Measurements from ENCODE around the gene DOCK4.

DOCK4 gene

DNA sequence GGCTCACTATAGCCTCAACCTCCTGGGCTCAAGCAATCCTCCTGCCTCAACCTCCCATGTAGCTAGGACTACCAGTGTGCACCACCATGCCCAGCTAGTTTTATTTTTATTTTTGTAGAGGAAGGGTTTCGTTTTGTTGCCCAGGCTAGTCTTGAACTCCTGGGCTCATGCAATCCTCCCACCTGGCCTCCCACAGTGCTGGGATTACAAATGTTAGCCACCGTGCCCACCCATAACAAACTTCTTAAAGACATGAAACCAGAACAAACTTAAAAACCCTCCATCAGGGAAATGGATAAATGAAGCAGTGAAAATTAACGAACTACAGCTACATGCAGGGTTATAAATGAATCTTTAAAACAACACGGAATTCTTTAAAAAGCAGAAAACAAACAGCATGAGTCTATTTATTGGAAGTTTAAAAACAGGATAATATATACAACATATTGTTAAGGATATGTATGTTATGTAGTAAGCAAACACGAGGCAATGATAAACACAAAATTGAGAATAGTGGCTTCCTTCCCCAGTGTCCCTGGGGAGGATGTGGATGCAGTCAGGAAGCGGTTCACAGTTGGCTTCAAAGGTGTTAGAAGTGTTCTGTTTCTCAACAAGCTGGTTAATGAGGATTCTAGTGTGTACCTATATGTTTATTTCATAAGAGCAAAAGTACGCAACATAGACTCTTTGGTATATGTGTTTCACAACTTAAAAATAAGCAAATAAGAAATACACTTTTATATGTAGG, 515.7 kb downstream of the DOCK4 start:
- Histone ChIP-seq H3K4me1 (ENCODE audit: control insufficient read depth in 1 of 2, insufficient read depth in 2 of 2, low read length in 2 of 2) (no peaks in the 10 kb centered on the region), H3K27me3 (ENCODE audit: low read depth, low read length) (no peaks in the 10 kb centered on the region), H3K27ac (ENCODE audit: low read length) (no peak overlapping the region), H3K36me3 (ENCODE audit: control insufficient read depth in 1 of 2, insufficient read depth in 2 of 2, low read length in 2 of 2) (no peaks in the 10 kb centered on the region), H3K4me3 (ENCODE audit: low read depth in 1 of 2, low read length in 2 of 2) (no peak overlapping the region), H3K9me3 (ENCODE audit: control insufficient read depth in 1 of 2, low read length in 2 of 2) (no peaks in the 10 kb centered on the region)

- Histone ChIP-seq H3K27me3 (ENCODE audit: low read depth, low read length) (no peaks in the 10 kb centered on the region), H3K4me3 (ENCODE audit: low read depth in 1 of 2, low read length in 2 of 2) (no peak overlapping the region), H3K27ac (ENCODE audit: low read length) (no peak overlapping the region), H3K4me1 (ENCODE audit: control insufficient read depth in 1 of 2, insufficient read depth in 2 of 2, low read length in 2 of 2) (no peaks in the 10 kb centered on the region), H3K36me3 (ENCODE audit: control insufficient read depth in 1 of 2, insufficient read depth in 2 of 2, low read length in 2 of 2) (no peaks in the 10 kb centered on the region), H3K9me3 (ENCODE audit: control insufficient read depth in 1 of 2, low read length in 2 of 2) (no peaks in the 10 kb centered on the region)
Measured at GRCh38 chr7:111685349-111685748, 520.9 kb downstream of the DOCK4 start.

DNA sequence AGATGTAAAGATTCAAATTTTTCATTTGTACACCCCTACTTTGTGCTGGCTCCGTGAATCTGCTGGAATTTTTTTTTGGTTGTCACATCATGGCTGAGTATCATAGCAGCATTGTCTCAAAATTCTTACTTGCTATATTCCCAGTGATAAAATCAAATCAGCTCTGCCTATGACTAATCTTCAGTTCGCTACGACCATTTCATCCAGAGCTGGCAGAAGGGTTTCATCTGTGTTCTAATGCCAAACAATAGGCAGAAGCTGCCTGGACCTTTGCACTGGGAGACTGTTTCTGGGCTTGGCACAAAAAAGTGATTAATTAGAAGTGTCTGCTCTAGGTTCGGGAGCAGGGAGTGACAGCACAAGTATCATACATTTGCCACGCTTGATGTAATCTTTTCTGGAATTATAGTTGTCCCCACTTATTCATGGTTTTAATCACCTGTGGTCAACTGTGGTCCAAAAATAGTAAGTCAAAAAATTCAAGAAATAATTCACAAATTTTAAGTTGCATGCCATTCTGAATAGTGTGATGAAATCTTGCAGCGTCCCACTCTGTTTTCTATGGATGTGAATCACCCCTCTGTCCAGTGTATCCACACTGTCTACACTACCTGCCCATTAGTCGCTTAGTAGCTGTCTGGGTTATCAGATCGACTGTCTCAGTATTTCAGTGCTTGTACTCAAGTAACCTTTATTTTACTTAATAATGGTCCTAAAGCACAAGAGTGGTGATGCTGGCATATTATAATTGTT, 523.4 kb downstream of the DOCK4 start:
- Histone ChIP-seq H3K4me1 (ENCODE audit: control insufficient read depth in 1 of 2, insufficient read depth in 2 of 2, low read length in 2 of 2) (no peaks in the 10 kb centered on the region), H3K9me3 (ENCODE audit: control insufficient read depth in 1 of 2, low read length in 2 of 2) (no peaks in the 10 kb centered on the region)

DNA sequence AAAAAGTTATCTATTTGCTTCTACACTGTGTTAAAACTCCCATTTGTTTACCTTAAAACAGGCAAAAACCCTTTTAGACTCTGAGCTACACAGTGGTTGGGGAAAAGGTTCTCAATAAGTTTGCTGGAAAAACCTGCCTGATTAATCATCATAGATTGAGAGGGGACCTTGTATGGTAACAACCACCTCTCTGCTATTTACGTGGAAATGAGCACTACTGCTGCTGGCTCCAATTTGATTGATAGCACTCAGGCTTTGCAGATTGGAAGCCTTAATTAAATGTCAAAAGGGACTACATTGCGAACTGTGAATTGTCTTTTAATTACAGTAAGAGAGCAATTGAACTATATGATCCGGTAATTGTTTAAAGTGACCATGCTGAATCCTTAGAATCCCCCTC, 525.0 kb downstream of the DOCK4 start:
- Histone ChIP-seq H3K27me3 (ENCODE audit: low read depth, low read length) (no peaks in the 10 kb centered on the region), H3K27ac (ENCODE audit: low read length) (no peak overlapping the region), H3K4me1 (ENCODE audit: control insufficient read depth in 1 of 2, insufficient read depth in 2 of 2, low read length in 2 of 2) (no peaks in the 10 kb centered on the region), H3K36me3 (ENCODE audit: control insufficient read depth in 1 of 2, insufficient read depth in 2 of 2, low read length in 2 of 2) (no peaks in the 10 kb centered on the region), H3K4me3 (ENCODE audit: low read depth in 1 of 2, low read length in 2 of 2) (no peak overlapping the region), H3K9me3 (ENCODE audit: control insufficient read depth in 1 of 2, low read length in 2 of 2) (no peaks in the 10 kb centered on the region)

More for the DNA sequence above, 523.4 kb downstream of the DOCK4 start:
- Histone ChIP-seq H3K27me3 (ENCODE audit: low read depth, low read length) (no peaks in the 10 kb centered on the region), H3K27ac (ENCODE audit: low read length) (no peak overlapping the region), H3K36me3 (ENCODE audit: control insufficient read depth in 1 of 2, insufficient read depth in 2 of 2, low read length in 2 of 2) (no peaks in the 10 kb centered on the region), H3K4me3 (ENCODE audit: low read depth in 1 of 2, low read length in 2 of 2) (no peak overlapping the region)

DNA sequence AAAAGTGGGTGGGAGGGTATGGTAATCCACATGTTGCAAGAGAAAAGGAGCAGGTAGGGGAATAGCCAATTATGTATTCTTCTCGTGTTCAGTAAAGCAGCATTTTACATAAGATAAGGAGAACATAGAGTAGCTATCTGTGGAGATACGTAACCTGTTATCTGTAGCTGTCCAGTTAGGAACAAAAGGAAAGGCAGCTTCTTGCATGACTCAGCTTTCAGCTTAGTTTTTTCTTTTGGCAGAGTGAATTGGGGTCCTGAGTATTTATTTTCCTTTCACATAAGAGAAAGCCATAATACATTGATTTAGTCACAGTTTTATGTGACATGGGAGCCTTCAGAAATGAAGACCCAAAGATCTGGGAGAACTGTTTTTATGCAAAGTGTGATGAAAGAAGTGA, 527.2 kb downstream of the DOCK4 start:
- no peaks in the 10 kb centered on the region for H3K9me3 ChIP-seq (ENCODE audit: control insufficient read depth in 1 of 2, low read length in 2 of 2)
- no peaks in the 10 kb centered on the region for H3K27me3 ChIP-seq (ENCODE audit: low read depth, low read length)
- no peaks in the 10 kb centered on the region for H3K36me3 ChIP-seq (ENCODE audit: control insufficient read depth in 1 of 2, insufficient read depth in 2 of 2, low read length in 2 of 2)
- no peak overlapping the region for H3K4me3 ChIP-seq (ENCODE audit: low read depth in 1 of 2, low read length in 2 of 2)
- H3K4me1 ChIP-seq (ENCODE audit: control insufficient read depth in 1 of 2, insufficient read depth in 2 of 2, low read length in 2 of 2), result no peaks in the 10 kb centered on the region
- no peak overlapping the region for H3K27ac ChIP-seq (ENCODE audit: low read length)

GRCh38 chr7:111678281-111678680, 527.9 kb downstream of the DOCK4 start:
- Histone ChIP-seq H3K4me1 (ENCODE audit: control insufficient read depth in 1 of 2, insufficient read depth in 2 of 2, low read length in 2 of 2) (no peaks in the 10 kb centered on the region), H3K27me3 (ENCODE audit: low read depth, low read length) (no peaks in the 10 kb centered on the region), H3K27ac (ENCODE audit: low read length) (no peak overlapping the region), H3K4me3 (ENCODE audit: low read depth in 1 of 2, low read length in 2 of 2) (no peak overlapping the region), H3K36me3 (ENCODE audit: control insufficient read depth in 1 of 2, insufficient read depth in 2 of 2, low read length in 2 of 2) (no peaks in the 10 kb centered on the region), H3K9me3 (ENCODE audit: control insufficient read depth in 1 of 2, low read length in 2 of 2) (no peaks in the 10 kb centered on the region)

- no peaks in the 10 kb centered on the region for H3K9me3 ChIP-seq (ENCODE audit: control insufficient read depth in 1 of 2, low read length in 2 of 2)
- H3K4me3 ChIP-seq (ENCODE audit: low read depth in 1 of 2, low read length in 2 of 2), result no peak overlapping the region
- no peak overlapping the region for H3K27ac ChIP-seq (ENCODE audit: low read length)
- no peaks in the 10 kb centered on the region for H3K4me1 ChIP-seq (ENCODE audit: control insufficient read depth in 1 of 2, insufficient read depth in 2 of 2, low read length in 2 of 2)
- no peaks in the 10 kb centered on the region for H3K27me3 ChIP-seq (ENCODE audit: low read depth, low read length)
- no peaks in the 10 kb centered on the region for H3K36me3 ChIP-seq (ENCODE audit: control insufficient read depth in 1 of 2, insufficient read depth in 2 of 2, low read length in 2 of 2)
Measured at GRCh38 chr7:111677848-111678247, 528.4 kb downstream of the DOCK4 start.

GRCh38 chr7:111676811-111677210, 529.4 kb downstream of the DOCK4 start:
- H3K4me1 ChIP-seq (ENCODE audit: control insufficient read depth in 1 of 2, insufficient read depth in 2 of 2, low read length in 2 of 2), result no peaks in the 10 kb centered on the region
- no peaks in the 10 kb centered on the region for H3K36me3 ChIP-seq (ENCODE audit: control insufficient read depth in 1 of 2, insufficient read depth in 2 of 2, low read length in 2 of 2)
- H3K27me3 ChIP-seq (ENCODE audit: low read depth, low read length), result no peaks in the 10 kb centered on the region
- H3K27ac ChIP-seq (ENCODE audit: low read length), result no peak overlapping the region
- no peak overlapping the region for H3K4me3 ChIP-seq (ENCODE audit: low read depth in 1 of 2, low read length in 2 of 2)
- no peaks in the 10 kb centered on the region for H3K9me3 ChIP-seq (ENCODE audit: control insufficient read depth in 1 of 2, low read length in 2 of 2)

Measured in muscle layer of duodenum (tissue), 2 donors.